ENCODE results near the gene ARMC7.

GRCh38 chr17:75090871-75091854, 18.6 kb upstream of the ARMC7 start:
- TF ChIP-seq CTCF (IDR thresholded peaks at IDR 0.05; ENCODE audit: low read depth, low read length, poor library complexity, severe bottlenecking), result no peak
- no peak for TF ChIP-seq EZH2phosphoT487 (IDR thresholded peaks at IDR 0.05; ENCODE audit: borderline replicate concordance, low read length)
